Prostate gland (tissue), 2 donors: Measurements from ENCODE around the gene DCDC1.

Experiments used
- POLR2AphosphoS5 ChIP-seq: sonication (generic); formaldehyde crosslinking; IDR thresholded peaks from one replicate; pipeline ENCODE4 v1.6.1; 2017; ENCODE audit warnings: antibody characterized with exemption
- TF ChIP-seq, protein P1 (sequence below), 4 experiments: fragments of 200-600 bp in 2 of 4; fragments of 450-650 bp in 2 of 4; sonication (generic) in 2 of 4; IDR thresholded peaks; 1 replicate in 3 of 4; 2 replicates in 1 of 4; pipeline ENCODE4 v1.5.1; 2016 to 2019; ENCODE audit warnings: antibody characterized with exemption in 4 of 4, mild to moderate bottlenecking in 2 of 4, moderate library complexity in 2 of 4

DNA sequence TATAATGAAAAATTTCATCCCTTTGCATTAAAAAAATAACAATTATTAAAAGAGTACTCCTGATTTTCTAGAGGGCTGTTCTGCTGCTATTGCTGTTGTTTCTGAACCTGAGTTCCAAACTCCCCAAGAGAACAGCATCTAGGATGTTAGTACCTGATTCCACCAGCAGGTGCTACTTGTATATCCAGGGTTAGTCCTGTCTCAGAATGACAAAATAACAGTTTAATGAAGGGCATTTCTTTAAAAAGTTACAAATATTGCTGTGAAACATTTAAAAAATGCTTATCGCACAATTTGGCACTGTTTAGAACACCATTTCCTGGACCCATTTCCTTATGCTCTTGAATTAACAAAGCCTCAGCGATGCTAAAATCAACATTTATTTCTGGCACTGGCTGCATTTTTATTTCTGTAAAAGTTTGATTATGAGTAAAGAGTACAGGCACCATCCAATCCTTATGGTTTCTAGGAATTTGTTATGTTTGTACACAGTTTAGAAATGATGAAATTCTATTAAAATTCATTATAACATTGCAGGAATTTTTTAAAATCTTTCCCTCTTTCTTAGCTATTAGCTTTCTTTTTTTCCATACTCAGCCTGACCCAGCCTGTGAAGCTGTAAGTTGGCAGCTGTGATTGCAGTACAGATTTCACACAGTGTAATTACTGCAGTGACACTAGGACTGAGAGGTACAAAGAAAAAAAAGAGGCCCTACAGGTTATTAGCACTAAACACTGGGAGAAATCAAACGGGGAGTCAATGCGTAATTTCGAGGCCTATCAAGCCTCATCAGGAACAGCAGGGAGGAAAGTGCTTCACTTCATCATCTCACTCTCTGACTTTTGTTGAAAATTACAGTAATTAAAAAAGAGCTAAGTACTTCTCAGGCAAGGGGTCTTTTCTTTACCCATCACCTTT is 208.8 kb downstream of the DCDC1 start:
- TF ChIP-seq, protein P1, sequence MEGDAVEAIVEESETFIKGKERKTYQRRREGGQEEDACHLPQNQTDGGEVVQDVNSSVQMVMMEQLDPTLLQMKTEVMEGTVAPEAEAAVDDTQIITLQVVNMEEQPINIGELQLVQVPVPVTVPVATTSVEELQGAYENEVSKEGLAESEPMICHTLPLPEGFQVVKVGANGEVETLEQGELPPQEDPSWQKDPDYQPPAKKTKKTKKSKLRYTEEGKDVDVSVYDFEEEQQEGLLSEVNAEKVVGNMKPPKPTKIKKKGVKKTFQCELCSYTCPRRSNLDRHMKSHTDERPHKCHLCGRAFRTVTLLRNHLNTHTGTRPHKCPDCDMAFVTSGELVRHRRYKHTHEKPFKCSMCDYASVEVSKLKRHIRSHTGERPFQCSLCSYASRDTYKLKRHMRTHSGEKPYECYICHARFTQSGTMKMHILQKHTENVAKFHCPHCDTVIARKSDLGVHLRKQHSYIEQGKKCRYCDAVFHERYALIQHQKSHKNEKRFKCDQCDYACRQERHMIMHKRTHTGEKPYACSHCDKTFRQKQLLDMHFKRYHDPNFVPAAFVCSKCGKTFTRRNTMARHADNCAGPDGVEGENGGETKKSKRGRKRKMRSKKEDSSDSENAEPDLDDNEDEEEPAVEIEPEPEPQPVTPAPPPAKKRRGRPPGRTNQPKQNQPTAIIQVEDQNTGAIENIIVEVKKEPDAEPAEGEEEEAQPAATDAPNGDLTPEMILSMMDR (IDR thresholded peaks at IDR 0.05) = peak in 1 of 4 experiments; percentile 13
- no peak for TF ChIP-seq POLR2AphosphoS5
